HG02588 (cell line): ENCODE data around the gene MT1H.
"Not testable (repeated sequence)": the region's sequence is repeated elsewhere in the genome, so short reads cannot be mapped to it uniquely, and the experiment has no call there.

Experiments
- ATAC-seq: cut with Tn5 transposase; IDR thresholded peaks from one replicate; pipeline ENCODE4 v1.9.1; 2021; ENCODE audit warnings: mild to moderate bottlenecking, moderate library complexity; ENCODE audit not compliant: unreplicated experiment

Gene MT1H

GRCh38 chr16:56669005-56669839 lies at the start of gene MT1H:
MT1H (plus strand) TSS chr16:56669814; CDS start chr16:56669885, 71 bp downstream.
- no peak for ATAC-seq

GRCh38 chr16:56620339-56620897 lies 49.2 kb upstream of the MT1H start:
- ATAC-seq, result no peak

GRCh38 chr16:56621665-56622445 lies 47.8 kb upstream of the MT1H start:
- ATAC-seq, result not testable (repeated sequence)

GRCh38 chr16:56623184-56623583 lies 46.4 kb upstream of the MT1H start:
- not testable (repeated sequence) for ATAC-seq

- ATAC-seq, result no peak
These were observed 46.0 kb upstream of the MT1H start for GRCh38 chr16:56623637-56624036.

GRCh38 chr16:56625140-56625942 lies 44.3 kb upstream of the MT1H start, which contains the start of gene MT1E:
MT1E (plus strand) TSS chr16:56625781; CDS start chr16:56625852, 71 bp downstream.
- ATAC-seq, result peak; percentile 54

GRCh38 chr16:56625943-56626654 lies 43.5 kb upstream of the MT1H start:
- peak; percentile 10 for ATAC-seq

- ATAC-seq, result no peak
These were observed 42.9 kb upstream of the MT1H start for GRCh38 chr16:56626685-56627084.

- ATAC-seq, result no peak
These were observed 40.9 kb upstream of the MT1H start for GRCh38 chr16:56628486-56629350.

GRCh38 chr16:56629531-56629930 lies 40.1 kb upstream of the MT1H start:
- no peak for ATAC-seq

- peak; percentile 65 for ATAC-seq
These were observed 39.5 kb upstream of the MT1H start for GRCh38 chr16:56630134-56630533.

- ATAC-seq, result no peak
These were observed 38.4 kb upstream of the MT1H start for GRCh38 chr16:56631197-56631596.

GRCh38 chr16:56631832-56632155 lies 37.8 kb upstream of the MT1H start:
- ATAC-seq, result no peak

GRCh38 chr16:56632156-56632847 lies 37.3 kb upstream of the MT1H start, which contains the start of gene MT1M:
MT1M (plus strand) TSS chr16:56632659; CDS start chr16:56632732, 73 bp downstream.
- ATAC-seq, result no peak

- ATAC-seq, result no peak
These were observed 36.7 kb upstream of the MT1H start for GRCh38 chr16:56632848-56633365.

GRCh38 chr16:56633535-56633934 lies 36.1 kb upstream of the MT1H start:
- no peak for ATAC-seq

- no peak for ATAC-seq
These were observed 34.7 kb upstream of the MT1H start for GRCh38 chr16:56634715-56635440.
